ENCODE results near the gene HVCN1. TPM values are rescaled to one million over a fixed set of nuclear protein-coding genes. Genes with fewer than 3 reads are reported as not detected.

HVCN1 gene
- polyA plus RNA-seq, 2 of the 4 experiments (the other 2 are of a cell fraction) = 0.34 to 1.1 TPM

DNA sequence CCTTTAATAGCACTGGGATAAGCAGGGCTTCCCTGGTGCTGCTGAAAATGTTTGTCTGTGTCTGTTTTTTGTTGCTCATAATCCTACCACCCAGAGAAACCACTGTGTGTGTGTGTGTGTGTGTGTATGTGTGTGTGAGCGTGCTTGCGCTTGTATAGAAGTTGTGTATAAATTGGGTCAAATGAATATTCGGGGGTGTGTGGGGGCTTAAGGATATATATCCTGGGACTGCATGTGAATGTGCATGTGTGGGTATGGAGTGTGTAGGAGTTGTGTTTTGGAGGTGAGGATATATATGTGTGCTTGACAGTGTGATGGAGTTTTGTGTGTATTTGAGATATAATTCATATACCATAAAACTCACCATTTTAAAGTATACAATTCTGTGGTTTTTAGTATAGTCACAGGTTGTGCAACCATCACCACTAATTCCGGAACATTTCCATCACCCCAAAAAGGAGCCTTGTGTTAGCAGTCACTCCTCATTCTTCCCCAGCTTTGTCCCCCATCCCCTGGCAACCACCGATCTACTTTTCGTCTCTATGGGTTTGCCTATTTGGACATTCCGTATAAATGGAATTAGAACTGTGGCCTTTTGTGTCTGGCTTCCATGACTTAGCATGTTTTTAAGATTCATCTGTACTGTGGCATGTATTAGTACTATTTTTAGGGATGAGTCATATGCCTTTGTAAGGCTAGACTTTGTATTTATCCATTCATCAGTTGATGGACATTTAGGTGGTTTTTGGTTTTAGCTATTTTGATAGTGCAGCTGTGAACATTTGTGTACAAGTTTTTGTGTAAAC, 49.4 kb downstream of the HVCN1 start (continued):
- no peak for TF ChIP-seq HDAC2 (IDR thresholded peaks at IDR 0.05)

DNA sequence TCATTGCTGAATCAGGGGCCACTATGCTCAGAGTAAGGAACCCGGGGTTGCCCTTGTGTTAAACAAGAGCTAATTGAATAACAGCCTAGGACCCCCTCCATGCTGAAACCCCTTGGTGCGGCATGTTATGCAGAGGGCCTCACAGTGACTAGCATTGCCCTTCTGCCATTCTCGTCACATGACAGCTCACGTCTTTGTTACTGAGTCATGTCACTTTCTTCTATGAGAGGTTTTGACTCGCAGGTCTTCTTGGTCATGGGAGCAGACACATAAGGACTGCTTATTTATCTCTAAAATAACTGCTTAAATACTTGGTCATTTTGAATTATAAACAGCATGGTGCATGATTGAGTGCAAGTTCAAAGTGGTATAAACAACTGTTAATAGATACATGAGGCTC, 50.1 kb downstream of the HVCN1 start:
- ATAC-seq = no peak
- Histone ChIP-seq H3K4me2 (no peak overlapping the region), H3K27ac (no peak overlapping the region), H3K4me1 (peaks cover 8% of the 10 kb centered on the region; the same call in 1 of the 3 replicates), H3K9me3 (no peaks in the 10 kb centered on the region), H3K4me3 (no peak overlapping the region)
- TF ChIP-seq TFCP2L1 (CRISPR knock-in tag; IDR thresholded peaks at IDR 0.05) (no peak), MYC (IDR thresholded peaks at IDR 0.05; ENCODE audit: borderline replicate concordance, low read length) (no peak), HOXA7 (CRISPR knock-in tag; IDR thresholded peaks at IDR 0.05) (no peak), ZSCAN20 (CRISPR knock-in tag; IDR thresholded peaks at IDR 0.05) (no peak), POLR2AphosphoS2 (conservative IDR thresholded peaks at IDR 0.05; ENCODE audit: low read length) (no peak), RNF2 (IDR thresholded peaks at IDR 0.05; ENCODE audit: borderline replicate concordance, low read depth) (no peak), ZFP36 (IDR thresholded peaks at IDR 0.05; ENCODE audit: borderline replicate concordance, partially characterized antibody) (no peak), ZNF302 (CRISPR knock-in tag; IDR thresholded peaks at IDR 0.05) (no peak), EHF (CRISPR knock-in tag; IDR thresholded peaks at IDR 0.05) (no peak), HOXB13 (CRISPR knock-in tag; IDR thresholded peaks at IDR 0.05; ENCODE audit: low read depth) (no peak), EP300 (IDR thresholded peaks at IDR 0.05) (no peak), JUN (IDR thresholded peaks at IDR 0.05) (no peak), EHMT2 (IDR thresholded peaks at IDR 0.05; ENCODE audit: low read depth) (no peak)
- no peak for FAIRE-seq
- 90% methylated on average over 5 of the region's 5 CpGs for WGBS (ENCODE audit: missing lambda C conversion rate)
- CTCF ChIA-PET = interaction anchor here (1.3 kb wide), 2 partner anchors 188 to 249 kb away, joined by 3 to 4 read pairs; no protein-coding TSS in a partner anchor
- POLR2A ChIA-PET = no interaction called here
- DNase-seq (ENCODE audit: low read depth in 1 of 2, low spot score in 1 of 2) = no peak

DNA sequence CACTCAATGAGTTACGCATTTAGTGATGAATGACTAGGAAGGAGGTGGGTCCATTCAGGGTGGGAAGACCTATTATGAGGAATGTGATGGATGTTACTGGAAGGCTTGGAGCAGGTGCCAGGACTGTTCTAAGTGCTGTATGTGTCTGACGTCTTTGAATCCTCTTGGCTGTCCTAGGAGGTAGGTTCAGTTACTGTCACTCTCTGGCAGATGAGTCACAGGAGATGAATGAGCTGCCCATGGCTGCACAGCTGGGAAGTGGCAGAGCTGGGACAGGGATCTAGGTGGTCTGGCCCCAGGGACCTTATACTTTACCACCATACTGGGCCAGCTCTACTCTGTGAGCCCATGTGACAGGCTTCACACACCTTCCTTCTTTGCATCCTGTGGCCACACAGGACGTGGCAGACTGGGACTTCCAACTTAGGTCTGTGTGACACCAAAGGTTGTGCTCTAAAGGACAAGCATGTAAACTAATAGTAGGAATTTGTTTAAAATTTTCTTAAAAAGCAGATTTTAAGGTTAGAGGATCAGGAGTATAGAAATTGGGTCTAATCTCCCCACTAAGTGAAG, 51.0 kb downstream of the HVCN1 start:
- TF ChIP-seq GATA3 (IDR thresholded peaks at IDR 0.05; ENCODE audit: borderline replicate concordance) = no peak
- ChIA-PET POLR2A (no interaction called here), CTCF (interaction anchor here (1.3 kb wide), 1 partner anchor 250 kb away, joined by 4 read pairs; no protein-coding TSS in a partner anchor)
- ATAC-seq (no peak; a peak in 2 of 6 replicates), DNase-seq (ENCODE audit: low read depth in 1 of 2, low spot score in 1 of 2) (no peak), FAIRE-seq (no peak)
- WGBS (ENCODE audit: missing lambda C conversion rate) = 84% methylated on average over 3 of the region's 3 CpGs
- Histone ChIP-seq H3K9me3 (no peaks in the 10 kb centered on the region), H3K4me2 (no peak overlapping the region), H3K27ac (no peak overlapping the region), H3K4me1 (peaks cover 8% of the 10 kb centered on the region; the same call in 1 of the 3 replicates), H3K4me3 (no peak overlapping the region)

DNA sequence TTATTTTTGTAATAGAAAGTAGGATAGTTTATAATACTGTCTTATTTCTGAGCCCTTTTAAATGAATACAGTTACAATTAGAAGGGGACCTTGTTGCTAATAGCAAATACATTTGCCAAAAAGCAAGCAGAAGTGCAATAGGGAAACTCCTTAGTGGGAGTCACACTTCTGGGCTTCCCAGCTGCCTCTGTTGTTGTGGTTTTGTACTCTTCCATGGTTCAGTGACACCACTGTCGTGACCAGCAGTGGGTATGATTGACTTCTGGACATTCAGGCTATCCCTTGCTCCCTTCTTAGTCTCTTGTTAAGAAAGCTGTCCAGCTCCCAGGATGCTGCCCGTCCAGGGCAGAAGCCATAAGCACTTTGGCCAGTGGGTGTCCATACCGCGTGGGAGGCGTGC, 52.4 kb downstream of the HVCN1 start:
- no peak for FAIRE-seq
- H3K27ac ChIP-seq = no peak overlapping the region
- no peak overlapping the region for H3K4me3 ChIP-seq
- H3K9me3 ChIP-seq = no peaks in the 10 kb centered on the region
- WGBS (ENCODE audit: missing lambda C conversion rate) = 97% methylated on average over 5 of the region's 5 CpGs
- ChIA-PET POLR2A (no interaction called here), CTCF (interaction anchor here (0.7 kb wide), 1 partner anchor 831 kb away, joined by 3 read pairs; no protein-coding TSS in a partner anchor)
- peaks cover 8% of the 10 kb centered on the region; the same call in 1 of the 3 replicates for H3K4me1 ChIP-seq
- no peak for ATAC-seq
- TF ChIP-seq ZC3H11A (IDR thresholded peaks at IDR 0.05) (no peak), NPAS2 (CRISPR knock-in tag; IDR thresholded peaks at IDR 0.05; ENCODE audit: borderline replicate concordance) (no peak), ZFP36 (IDR thresholded peaks at IDR 0.05; ENCODE audit: borderline replicate concordance, partially characterized antibody) (no peak), HOXB5 (CRISPR knock-in tag; IDR thresholded peaks at IDR 0.05) (no peak), NFE2L2 (conservative IDR thresholded peaks at IDR 0.05; ENCODE audit: low read length) (no peak)
- TF ChIP-seq, protein P1, sequence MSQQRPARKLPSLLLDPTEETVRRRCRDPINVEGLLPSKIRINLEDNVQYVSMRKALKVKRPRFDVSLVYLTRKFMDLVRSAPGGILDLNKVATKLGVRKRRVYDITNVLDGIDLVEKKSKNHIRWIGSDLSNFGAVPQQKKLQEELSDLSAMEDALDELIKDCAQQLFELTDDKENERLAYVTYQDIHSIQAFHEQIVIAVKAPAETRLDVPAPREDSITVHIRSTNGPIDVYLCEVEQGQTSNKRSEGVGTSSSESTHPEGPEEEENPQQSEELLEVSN (IDR thresholded peaks at IDR 0.05; ENCODE audit: borderline replicate concordance, low read depth) = no peak
- no peak for DNase-seq (ENCODE audit: low read depth in 1 of 2, low spot score in 1 of 2)
- no peak overlapping the region for H3K4me2 ChIP-seq
